Measurements from ENCODE around the gene FAM53B.
A peak's percentile ranks its signal among the peaks of the same experiment; 100 is the strongest.

FAM53B gene

GRCh38 chr10:124666494-124666893 is 77.7 kb downstream of the FAM53B start:
- no peak for DNase-seq (ENCODE audit: low spot score in 2 of 2)
- no peak overlapping the region for H3K4me3 Mint-ChIP-seq
- H3K4me1 Mint-ChIP-seq, result peaks cover 76% of the 10 kb centered on the region
- no peaks in the 10 kb centered on the region for H3K9me3 Mint-ChIP-seq
- ATAC-seq, result no peak
- peaks cover 24% of the 10 kb centered on the region for H3K36me3 Mint-ChIP-seq
- peak overlapping the region; percentile 95 for H3K27ac Mint-ChIP-seq

- H3K36me3 Mint-ChIP-seq, result peaks cover 19% of the 10 kb centered on the region
- ATAC-seq, result no peak
- H3K4me1 Mint-ChIP-seq, result peaks cover 76% of the 10 kb centered on the region
- peak overlapping the region; percentile 95 for H3K27ac Mint-ChIP-seq
- no peaks in the 10 kb centered on the region for H3K9me3 Mint-ChIP-seq
- no peak for DNase-seq (ENCODE audit: low spot score in 2 of 2)
- no peak overlapping the region for H3K4me3 Mint-ChIP-seq
These were observed 78.2 kb downstream of the FAM53B start for GRCh38 chr10:124665980-124666379.

GRCh38 chr10:124665558-124665957 is 78.6 kb downstream of the FAM53B start:
- ATAC-seq, result no peak
- DNase-seq (ENCODE audit: low spot score in 2 of 2), result no peak
- Mint-ChIP-seq H3K9me3 (no peaks in the 10 kb centered on the region), H3K4me3 (no peak overlapping the region), H3K27ac (peak overlapping the region; percentile 95), H3K36me3 (peaks cover 14% of the 10 kb centered on the region), H3K4me1 (peaks cover 76% of the 10 kb centered on the region)

- no peak for ATAC-seq
- no peak overlapping the region for H3K4me3 Mint-ChIP-seq
- peaks cover 76% of the 10 kb centered on the region for H3K4me1 Mint-ChIP-seq
- H3K27ac Mint-ChIP-seq, result peak overlapping the region; percentile 95
- DNase-seq (ENCODE audit: low spot score in 2 of 2), result no peak
- H3K36me3 Mint-ChIP-seq, result peaks cover 10% of the 10 kb centered on the region
- H3K9me3 Mint-ChIP-seq, result no peaks in the 10 kb centered on the region
These were observed 79.1 kb downstream of the FAM53B start for GRCh38 chr10:124665091-124665490.

GRCh38 chr10:124663766-124664360 is 80.3 kb downstream of the FAM53B start:
- no peaks in the 10 kb centered on the region for H3K9me3 Mint-ChIP-seq
- ATAC-seq (no peak), DNase-seq (ENCODE audit: low spot score in 2 of 2) (no peak)
- peak overlapping the region; percentile 40 for H3K27ac Mint-ChIP-seq
- peaks cover 11% of the 10 kb centered on the region for H3K36me3 Mint-ChIP-seq
- no peak overlapping the region for H3K4me3 Mint-ChIP-seq
- peaks cover 76% of the 10 kb centered on the region for H3K4me1 Mint-ChIP-seq

- H3K27ac Mint-ChIP-seq, result peak overlapping the region; percentile 40
- peaks cover 78% of the 10 kb centered on the region for H3K4me1 Mint-ChIP-seq
- ATAC-seq (no peak), DNase-seq (ENCODE audit: low spot score in 2 of 2) (no peak)
- H3K9me3 Mint-ChIP-seq, result no peaks in the 10 kb centered on the region
- H3K36me3 Mint-ChIP-seq, result peaks cover 16% of the 10 kb centered on the region
- no peak overlapping the region for H3K4me3 Mint-ChIP-seq
These were observed 81.0 kb downstream of the FAM53B start for GRCh38 chr10:124663228-124663627.

- no peak for DNase-seq (ENCODE audit: low spot score in 2 of 2)
- ATAC-seq, result no peak
- Mint-ChIP-seq H3K4me1 (peaks cover 79% of the 10 kb centered on the region), H3K9me3 (no peaks in the 10 kb centered on the region), H3K4me3 (no peak overlapping the region), H3K36me3 (peaks cover 16% of the 10 kb centered on the region), H3K27ac (peak overlapping the region; percentile 91)
These were observed 82.5 kb downstream of the FAM53B start for GRCh38 chr10:124661660-124662180.

GRCh38 chr10:124660404-124661125 is 83.6 kb downstream of the FAM53B start:
- Mint-ChIP-seq H3K36me3 (peaks cover 20% of the 10 kb centered on the region), H3K4me3 (no peak overlapping the region), H3K4me1 (peaks cover 88% of the 10 kb centered on the region), H3K27ac (peak overlapping the region; percentile 91), H3K9me3 (no peaks in the 10 kb centered on the region)
- DNase-seq (ENCODE audit: low spot score in 2 of 2) (no peak), ATAC-seq (no peak)

- H3K9me3 Mint-ChIP-seq, result no peaks in the 10 kb centered on the region
- DNase-seq (ENCODE audit: low spot score in 2 of 2) (no peak), ATAC-seq (no peak)
- H3K4me1 Mint-ChIP-seq, result peaks cover 89% of the 10 kb centered on the region
- H3K4me3 Mint-ChIP-seq, result peak overlapping the region; percentile 71
- peak overlapping the region; percentile 91 for H3K27ac Mint-ChIP-seq
- peaks cover 20% of the 10 kb centered on the region for H3K36me3 Mint-ChIP-seq
These were observed 84.8 kb downstream of the FAM53B start for GRCh38 chr10:124659380-124659779.

GRCh38 chr10:124658591-124659242 is 85.5 kb downstream of the FAM53B start:
- ATAC-seq (no peak), DNase-seq (ENCODE audit: low spot score in 2 of 2) (no peak)
- peak overlapping the region; percentile 71 for H3K4me3 Mint-ChIP-seq
- H3K4me1 Mint-ChIP-seq, result peaks cover 90% of the 10 kb centered on the region
- H3K9me3 Mint-ChIP-seq, result no peaks in the 10 kb centered on the region
- H3K27ac Mint-ChIP-seq, result peak overlapping the region; percentile 91
- H3K36me3 Mint-ChIP-seq, result peaks cover 20% of the 10 kb centered on the region

- Mint-ChIP-seq H3K4me3 (peak overlapping the region; percentile 71), H3K9me3 (no peaks in the 10 kb centered on the region), H3K27ac (peak overlapping the region; percentile 91), H3K36me3 (peaks cover 20% of the 10 kb centered on the region), H3K4me1 (peaks cover 90% of the 10 kb centered on the region)
- DNase-seq (ENCODE audit: low spot score in 2 of 2), result no peak
- ATAC-seq, result peak; percentile 85
These were observed 86.4 kb downstream of the FAM53B start for GRCh38 chr10:124657806-124658205.

- no peak overlapping the region for H3K4me3 Mint-ChIP-seq
- DNase-seq (ENCODE audit: low spot score in 2 of 2) (no peak), ATAC-seq (no peak)
- H3K36me3 Mint-ChIP-seq, result peaks cover 20% of the 10 kb centered on the region
- H3K27ac Mint-ChIP-seq, result peak overlapping the region; percentile 44
- no peaks in the 10 kb centered on the region for H3K9me3 Mint-ChIP-seq
- H3K4me1 Mint-ChIP-seq, result peaks cover 95% of the 10 kb centered on the region
These were observed 87.6 kb downstream of the FAM53B start for GRCh38 chr10:124656541-124656940.

- Mint-ChIP-seq H3K4me1 (peaks cover 95% of the 10 kb centered on the region), H3K27ac (peak overlapping the region; percentile 44)
These were observed 88.1 kb downstream of the FAM53B start for GRCh38 chr10:124656113-124656490.

GRCh38 chr10:124655191-124656112 is 88.7 kb downstream of the FAM53B start:
- Mint-ChIP-seq H3K27ac (peak overlapping the region; percentile 44), H3K4me1 (peaks cover 95% of the 10 kb centered on the region), H3K36me3 (peaks cover 27% of the 10 kb centered on the region), H3K9me3 (no peaks in the 10 kb centered on the region), H3K4me3 (peak overlapping the region; percentile 25)
- ATAC-seq (no peak), DNase-seq (ENCODE audit: low spot score in 2 of 2) (no peak)

More at GRCh38 chr10:124656113-124656490, 88.1 kb downstream of the FAM53B start:
- DNase-seq (ENCODE audit: low spot score in 2 of 2) (no peak), ATAC-seq (no peak)
- Mint-ChIP-seq H3K4me3 (no peak overlapping the region), H3K9me3 (no peaks in the 10 kb centered on the region), H3K36me3 (peaks cover 20% of the 10 kb centered on the region)

- Mint-ChIP-seq H3K9me3 (no peaks in the 10 kb centered on the region), H3K27ac (peak overlapping the region; percentile 44), H3K4me3 (peak overlapping the region; percentile 25), H3K4me1 (peaks cover 95% of the 10 kb centered on the region), H3K36me3 (peaks cover 32% of the 10 kb centered on the region)
- ATAC-seq (no peak), DNase-seq (ENCODE audit: low spot score in 2 of 2) (no peak)
These were observed 89.5 kb downstream of the FAM53B start for GRCh38 chr10:124654686-124655085.

Measured in stimulated activated effector memory CD8-positive, alpha-beta T cell treated with anti-CD3 and anti-CD28 coated beads, Interleukin-12 subunit alpha, Interleukin-12 subunit beta, amount 100 ng/mL, for 72 hours (primary cell).